GM18526 (cell line): Measurements from ENCODE around the gene ADAMTS17.

Experiments used
- POLR2A ChIP-seq: IDR thresholded peaks from 3 replicates; pipeline ENCODE4 v1.6.1; 2011; ENCODE audit not compliant: insufficient read length; ENCODE audit errors: extremely low read depth

The ADAMTS17 gene

DNA sequence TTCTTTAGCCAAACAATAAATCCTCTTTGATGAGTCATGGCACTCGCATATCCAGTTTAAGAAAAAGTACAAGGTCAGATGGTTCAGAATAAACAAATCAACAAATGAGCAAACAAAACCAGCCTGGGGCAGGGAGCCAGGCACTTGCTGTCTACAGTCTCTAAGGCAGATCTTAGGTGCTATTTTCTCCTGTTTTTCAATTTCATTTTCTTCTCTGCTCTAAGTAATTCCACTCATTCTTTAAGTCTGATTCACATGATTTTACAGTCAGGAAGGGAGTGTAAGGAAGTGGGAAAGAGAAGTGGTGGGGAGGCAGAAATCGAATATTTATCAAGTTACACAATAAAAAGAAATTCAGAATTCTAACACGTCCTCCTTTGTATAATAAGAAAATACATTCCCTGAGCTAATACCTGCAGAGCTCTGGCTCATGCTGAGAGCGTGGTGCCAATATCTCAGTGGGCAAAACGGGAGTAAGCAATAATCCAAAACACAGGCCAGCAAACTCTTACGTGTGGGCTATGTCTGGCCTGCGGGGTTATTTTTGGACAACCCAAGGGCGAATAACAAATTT lies 298.6 kb downstream of the ADAMTS17 start:
- TF ChIP-seq POLR2A: no peak

DNA sequence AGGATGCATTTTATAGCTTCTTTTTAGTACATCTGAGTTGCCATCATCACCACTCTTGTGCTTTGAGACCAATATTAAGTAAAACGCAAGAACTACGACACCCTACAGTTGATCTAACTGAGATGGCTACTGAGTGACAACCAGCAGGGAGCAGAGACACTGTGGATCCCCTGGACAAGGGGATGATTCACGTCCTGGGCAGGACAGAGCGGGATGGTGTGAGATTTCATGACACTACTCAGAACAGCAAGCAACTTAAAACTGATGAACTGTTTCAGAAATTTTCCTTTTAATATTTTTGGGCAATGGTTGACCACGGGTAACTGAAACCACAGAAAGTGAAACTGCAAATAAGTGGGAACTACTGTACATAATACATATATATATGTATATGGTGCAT lies 299.2 kb downstream of the ADAMTS17 start:
- TF ChIP-seq POLR2A: no peak

GRCh38 chr15:100041127-100041828 lies 300.5 kb downstream of the ADAMTS17 start:
- TF ChIP-seq POLR2A: no peak

DNA sequence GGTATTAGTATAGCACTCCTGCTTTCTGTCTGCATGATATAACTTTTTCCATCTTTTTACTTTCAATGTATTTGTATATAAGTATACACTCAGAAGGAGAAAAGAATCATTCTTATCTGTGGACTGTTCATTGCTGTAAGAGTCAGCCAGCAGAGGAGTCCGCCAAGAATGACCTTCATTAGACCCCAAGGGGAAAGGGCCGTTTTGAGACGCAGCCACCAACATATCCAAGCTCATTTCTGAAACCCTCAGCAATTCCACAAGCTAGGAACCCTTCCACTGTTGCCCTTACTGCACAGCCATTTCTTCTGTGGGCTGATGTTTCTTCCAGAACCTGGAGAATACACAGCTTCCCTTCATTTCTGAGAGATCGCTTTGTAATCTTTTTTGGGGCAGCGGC lies 301.8 kb downstream of the ADAMTS17 start:
- TF ChIP-seq POLR2A: no peak

DNA sequence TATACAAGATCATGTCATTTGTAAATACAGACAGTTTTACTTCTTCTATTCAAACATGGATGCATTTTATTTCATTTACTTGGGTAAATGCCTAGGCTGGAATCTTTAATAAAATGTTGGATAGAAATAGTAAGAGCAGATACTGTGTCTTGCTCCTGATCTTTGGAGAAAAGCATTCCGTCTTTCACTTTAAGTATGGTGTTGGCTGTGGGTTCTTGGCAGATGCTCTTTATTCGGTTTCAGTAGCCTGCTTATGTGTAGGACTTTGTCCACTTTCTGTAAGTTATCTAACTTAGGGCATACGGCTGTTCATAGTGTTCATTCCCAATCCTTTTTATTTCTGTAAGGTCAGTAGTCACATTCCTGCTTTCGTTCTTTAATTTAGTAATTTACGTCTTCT lies 303.0 kb downstream of the ADAMTS17 start:
- TF ChIP-seq POLR2A: no peak

GRCh38 chr15:100037901-100038300 lies 303.9 kb downstream of the ADAMTS17 start:
- no peak for TF ChIP-seq POLR2A

GRCh38 chr15:100036015-100036414 lies 305.8 kb downstream of the ADAMTS17 start:
- TF ChIP-seq POLR2A: no peak

GRCh38 chr15:100034191-100034590 lies 307.6 kb downstream of the ADAMTS17 start:
- no peak for TF ChIP-seq POLR2A

GRCh38 chr15:100033140-100033857 lies 308.5 kb downstream of the ADAMTS17 start:
- TF ChIP-seq POLR2A: no peak

GRCh38 chr15:100032358-100033085 lies 309.3 kb downstream of the ADAMTS17 start:
- no peak for TF ChIP-seq POLR2A

DNA sequence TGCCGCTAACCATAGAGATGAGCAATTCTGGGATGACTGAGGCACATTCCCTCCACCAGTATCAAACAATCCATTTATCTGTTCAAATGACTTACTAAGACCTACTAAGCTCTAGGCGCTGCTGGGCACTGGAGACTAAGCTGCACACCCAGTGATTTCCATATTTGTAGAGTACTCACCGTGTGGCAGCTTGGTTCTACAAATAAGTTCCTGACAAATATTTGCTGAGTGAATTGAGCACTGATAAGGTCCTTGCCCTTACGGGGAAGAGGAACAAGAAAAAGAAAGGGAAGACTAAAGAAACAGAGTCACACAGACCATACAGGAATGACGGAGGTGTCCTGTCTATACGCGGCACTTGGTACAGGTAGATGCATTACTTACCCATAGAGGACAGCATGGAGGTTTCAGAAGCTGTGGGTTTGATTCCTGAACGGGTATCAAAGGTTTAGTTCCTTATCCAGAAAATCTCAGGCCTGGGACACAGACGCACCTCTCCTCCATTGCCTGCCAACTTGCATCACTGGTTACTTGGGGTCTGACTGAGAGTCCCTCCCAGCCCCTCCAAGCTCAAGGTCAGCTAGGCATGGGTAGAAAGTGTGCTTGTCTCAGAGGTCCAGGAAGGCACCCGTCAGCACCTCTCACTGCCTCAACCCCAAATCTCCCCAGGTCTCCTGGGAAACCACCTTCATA lies 310.0 kb downstream of the ADAMTS17 start:
- no peak for TF ChIP-seq POLR2A

DNA sequence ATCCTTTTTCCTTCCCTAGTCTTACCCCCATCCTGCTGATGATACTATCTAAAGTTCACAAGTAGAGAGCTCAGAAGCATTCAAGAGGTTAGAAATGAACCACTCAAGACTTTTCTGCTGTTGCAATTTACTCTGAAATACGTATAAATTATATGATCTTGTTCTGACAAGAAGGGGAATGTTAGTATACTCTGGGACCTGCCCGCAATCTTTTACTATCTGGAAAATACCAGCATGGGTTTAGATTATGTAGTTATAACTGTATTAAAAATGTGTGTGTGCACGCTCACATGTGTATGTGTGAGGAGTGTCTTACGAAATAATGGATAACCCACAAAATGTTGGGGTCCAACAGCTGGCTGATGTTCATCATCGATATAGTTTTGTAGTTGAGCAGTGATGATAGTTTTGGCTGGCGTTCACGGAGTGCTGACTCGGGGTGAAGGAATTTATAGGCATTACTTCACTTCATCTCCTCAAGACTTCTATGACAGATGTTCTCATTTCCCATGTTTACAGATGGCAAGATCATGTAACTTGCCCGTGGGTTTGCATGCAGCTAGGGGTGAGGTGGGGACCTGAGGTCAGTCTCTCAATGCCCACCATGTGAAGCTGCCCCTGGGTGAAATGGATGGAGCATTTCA lies 311.1 kb downstream of the ADAMTS17 start:
- no peak for TF ChIP-seq POLR2A

DNA sequence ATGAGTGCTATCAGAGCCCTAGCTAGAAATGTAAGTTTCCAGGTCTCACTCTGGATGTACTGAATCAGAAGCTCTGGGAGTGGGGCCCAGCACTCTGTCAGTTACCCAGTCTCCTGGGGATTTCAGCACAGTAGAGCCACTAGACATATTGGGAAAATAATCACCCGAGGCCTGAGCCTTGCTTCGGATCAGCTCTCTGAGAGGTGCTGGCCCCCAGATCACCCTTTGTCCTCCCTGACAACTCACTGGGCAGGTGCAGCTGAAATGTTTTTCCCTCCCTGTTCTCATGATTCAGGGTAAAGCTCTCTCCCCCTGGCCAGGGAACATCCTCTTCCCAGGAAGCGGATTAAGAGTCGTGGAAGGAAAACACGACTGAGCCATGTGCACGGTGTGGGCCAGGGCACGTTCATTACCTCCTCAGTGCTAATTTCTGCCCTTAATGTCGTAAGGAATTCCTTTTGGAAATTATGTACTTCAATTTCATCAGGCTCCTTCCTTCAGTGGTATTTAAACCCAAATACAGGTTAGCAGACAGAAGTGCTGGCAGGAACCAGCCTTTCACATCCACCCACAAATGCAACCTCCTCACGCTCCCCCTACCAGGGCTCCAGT lies 311.8 kb downstream of the ADAMTS17 start:
- TF ChIP-seq POLR2A: no peak

DNA sequence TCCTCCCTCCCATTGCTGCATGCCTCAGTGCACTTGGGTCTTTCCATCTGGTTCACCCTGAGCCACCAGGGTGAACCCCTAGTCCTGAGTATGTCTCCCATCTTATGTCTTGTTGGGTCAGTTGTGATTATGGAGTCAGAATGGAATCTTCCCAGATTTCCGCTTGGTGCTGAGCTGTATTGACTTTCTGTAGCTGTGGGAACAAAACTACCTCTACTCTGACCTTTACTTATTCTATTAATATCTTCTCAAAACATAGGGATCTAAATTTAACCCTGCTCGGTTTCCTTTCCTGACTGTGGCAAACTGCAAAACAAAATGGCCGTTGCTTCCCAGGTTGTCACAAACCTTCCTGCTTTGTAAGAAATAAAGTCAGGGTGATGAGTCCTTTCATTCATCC lies 312.7 kb downstream of the ADAMTS17 start:
- TF ChIP-seq POLR2A: no peak
